WTC11 (cell line): ENCODE measurements around the gene TGIF1.

Experiments used
- CREM ChIP-seq: sonication (generic); formaldehyde crosslinking; IDR thresholded peaks from 2 replicates; pipeline ENCODE4 v1.8.1; 2022; ENCODE audit warnings: mild to moderate bottlenecking, missing genetic modification reagents, moderate library complexity
- SP1 ChIP-seq: sonication (generic); formaldehyde crosslinking; conservative IDR thresholded peaks from 2 replicates; pipeline ENCODE4 v1.8.1; 2022; ENCODE audit warnings: missing genetic modification reagents
- TCF7 ChIP-seq: sonication (generic); formaldehyde crosslinking; IDR thresholded peaks from 2 replicates; pipeline ENCODE4 v1.8.0; 2022; ENCODE audit warnings: mild to moderate bottlenecking, low read depth, missing genetic modification reagents, moderate library complexity
- ZNF416 ChIP-seq: fragments of 250-450 bp; sonication (Bioruptor Pico); IDR thresholded peaks from 2 replicates; pipeline ENCODE4 v1.9.0; 2021; ENCODE audit warnings: mild to moderate bottlenecking, inconsistent platforms
- TF ChIP-seq, protein P1 (sequence below): fragments of 200-600 bp; IDR thresholded peaks from 2 replicates; pipeline ENCODE4 v1.8.0; 2022; ENCODE audit warnings: antibody characterized with exemption
- TF ChIP-seq, protein P2 (sequence below): sonication (generic); formaldehyde crosslinking; IDR thresholded peaks from 2 replicates; pipeline ENCODE4 v1.8.1; 2023; ENCODE audit warnings: mild to moderate bottlenecking, missing genetic modification reagents
- TF ChIP-seq, protein P3 (sequence below): sonication (generic); formaldehyde crosslinking; IDR thresholded peaks from 2 replicates; pipeline ENCODE4 v1.8.1; 2023; ENCODE audit warnings: mild to moderate bottlenecking, missing genetic modification reagents, borderline replicate concordance

DNA sequence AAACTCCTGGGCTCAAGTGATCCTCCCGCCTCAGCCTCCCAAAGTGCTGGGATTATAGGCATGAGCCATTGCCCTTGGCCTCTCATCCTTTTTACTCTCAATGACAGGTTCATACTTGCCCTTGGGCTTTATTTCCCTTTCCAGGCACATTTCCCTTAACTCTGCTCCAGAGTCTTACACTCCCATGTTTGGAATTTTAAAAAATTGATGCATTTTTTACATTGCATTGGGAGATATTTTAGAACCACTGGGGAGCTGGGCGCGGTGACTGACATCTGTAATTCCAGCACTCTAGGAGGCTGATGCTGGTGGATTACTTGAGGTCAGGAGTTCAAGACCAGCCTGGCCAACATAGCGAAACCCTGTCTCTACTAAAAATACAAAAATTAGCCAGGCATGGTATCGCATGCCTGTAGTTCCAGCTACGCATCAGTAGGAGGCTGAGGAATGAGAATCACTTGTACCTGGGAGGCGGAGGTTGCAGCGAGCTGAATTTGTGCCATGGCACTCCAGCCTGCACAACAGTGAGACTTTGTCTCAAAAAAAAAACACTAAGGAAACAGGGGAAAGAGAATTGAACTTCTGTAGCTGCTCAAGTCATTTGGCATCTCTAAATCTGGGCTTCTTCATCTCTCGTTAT is 18.2 kb downstream of the TGIF1 start:
- TF ChIP-seq, protein P1, sequence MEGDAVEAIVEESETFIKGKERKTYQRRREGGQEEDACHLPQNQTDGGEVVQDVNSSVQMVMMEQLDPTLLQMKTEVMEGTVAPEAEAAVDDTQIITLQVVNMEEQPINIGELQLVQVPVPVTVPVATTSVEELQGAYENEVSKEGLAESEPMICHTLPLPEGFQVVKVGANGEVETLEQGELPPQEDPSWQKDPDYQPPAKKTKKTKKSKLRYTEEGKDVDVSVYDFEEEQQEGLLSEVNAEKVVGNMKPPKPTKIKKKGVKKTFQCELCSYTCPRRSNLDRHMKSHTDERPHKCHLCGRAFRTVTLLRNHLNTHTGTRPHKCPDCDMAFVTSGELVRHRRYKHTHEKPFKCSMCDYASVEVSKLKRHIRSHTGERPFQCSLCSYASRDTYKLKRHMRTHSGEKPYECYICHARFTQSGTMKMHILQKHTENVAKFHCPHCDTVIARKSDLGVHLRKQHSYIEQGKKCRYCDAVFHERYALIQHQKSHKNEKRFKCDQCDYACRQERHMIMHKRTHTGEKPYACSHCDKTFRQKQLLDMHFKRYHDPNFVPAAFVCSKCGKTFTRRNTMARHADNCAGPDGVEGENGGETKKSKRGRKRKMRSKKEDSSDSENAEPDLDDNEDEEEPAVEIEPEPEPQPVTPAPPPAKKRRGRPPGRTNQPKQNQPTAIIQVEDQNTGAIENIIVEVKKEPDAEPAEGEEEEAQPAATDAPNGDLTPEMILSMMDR = no peak
- TF ChIP-seq ZNF416 (no peak), SP1 (no peak), TCF7 (CRISPR knock-in tag) (no peak), CREM (CRISPR knock-in tag) (no peak)
- TF ChIP-seq, protein P2, sequence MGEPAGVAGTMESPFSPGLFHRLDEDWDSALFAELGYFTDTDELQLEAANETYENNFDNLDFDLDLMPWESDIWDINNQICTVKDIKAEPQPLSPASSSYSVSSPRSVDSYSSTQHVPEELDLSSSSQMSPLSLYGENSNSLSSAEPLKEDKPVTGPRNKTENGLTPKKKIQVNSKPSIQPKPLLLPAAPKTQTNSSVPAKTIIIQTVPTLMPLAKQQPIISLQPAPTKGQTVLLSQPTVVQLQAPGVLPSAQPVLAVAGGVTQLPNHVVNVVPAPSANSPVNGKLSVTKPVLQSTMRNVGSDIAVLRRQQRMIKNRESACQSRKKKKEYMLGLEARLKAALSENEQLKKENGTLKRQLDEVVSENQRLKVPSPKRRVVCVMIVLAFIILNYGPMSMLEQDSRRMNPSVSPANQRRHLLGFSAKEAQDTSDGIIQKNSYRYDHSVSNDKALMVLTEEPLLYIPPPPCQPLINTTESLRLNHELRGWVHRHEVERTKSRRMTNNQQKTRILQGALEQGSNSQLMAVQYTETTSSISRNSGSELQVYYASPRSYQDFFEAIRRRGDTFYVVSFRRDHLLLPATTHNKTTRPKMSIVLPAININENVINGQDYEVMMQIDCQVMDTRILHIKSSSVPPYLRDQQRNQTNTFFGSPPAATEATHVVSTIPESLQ (CRISPR knock-in tag) = no peak
- TF ChIP-seq, protein P3, sequence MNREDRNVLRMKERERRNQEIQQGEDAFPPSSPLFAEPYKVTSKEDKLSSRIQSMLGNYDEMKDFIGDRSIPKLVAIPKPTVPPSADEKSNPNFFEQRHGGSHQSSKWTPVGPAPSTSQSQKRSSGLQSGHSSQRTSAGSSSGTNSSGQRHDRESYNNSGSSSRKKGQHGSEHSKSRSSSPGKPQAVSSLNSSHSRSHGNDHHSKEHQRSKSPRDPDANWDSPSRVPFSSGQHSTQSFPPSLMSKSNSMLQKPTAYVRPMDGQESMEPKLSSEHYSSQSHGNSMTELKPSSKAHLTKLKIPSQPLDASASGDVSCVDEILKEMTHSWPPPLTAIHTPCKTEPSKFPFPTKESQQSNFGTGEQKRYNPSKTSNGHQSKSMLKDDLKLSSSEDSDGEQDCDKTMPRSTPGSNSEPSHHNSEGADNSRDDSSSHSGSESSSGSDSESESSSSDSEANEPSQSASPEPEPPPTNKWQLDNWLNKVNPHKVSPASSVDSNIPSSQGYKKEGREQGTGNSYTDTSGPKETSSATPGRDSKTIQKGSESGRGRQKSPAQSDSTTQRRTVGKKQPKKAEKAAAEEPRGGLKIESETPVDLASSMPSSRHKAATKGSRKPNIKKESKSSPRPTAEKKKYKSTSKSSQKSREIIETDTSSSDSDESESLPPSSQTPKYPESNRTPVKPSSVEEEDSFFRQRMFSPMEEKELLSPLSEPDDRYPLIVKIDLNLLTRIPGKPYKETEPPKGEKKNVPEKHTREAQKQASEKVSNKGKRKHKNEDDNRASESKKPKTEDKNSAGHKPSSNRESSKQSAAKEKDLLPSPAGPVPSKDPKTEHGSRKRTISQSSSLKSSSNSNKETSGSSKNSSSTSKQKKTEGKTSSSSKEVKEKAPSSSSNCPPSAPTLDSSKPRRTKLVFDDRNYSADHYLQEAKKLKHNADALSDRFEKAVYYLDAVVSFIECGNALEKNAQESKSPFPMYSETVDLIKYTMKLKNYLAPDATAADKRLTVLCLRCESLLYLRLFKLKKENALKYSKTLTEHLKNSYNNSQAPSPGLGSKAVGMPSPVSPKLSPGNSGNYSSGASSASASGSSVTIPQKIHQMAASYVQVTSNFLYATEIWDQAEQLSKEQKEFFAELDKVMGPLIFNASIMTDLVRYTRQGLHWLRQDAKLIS (CRISPR knock-in tag) = no peak
